Ovary (tissue), 9 donors: ENCODE data around the gene ELAC2. TPM values are rescaled to one million over a fixed set of nuclear protein-coding genes. Genes with fewer than 3 reads are reported as not detected.

Experiments
- DNase-seq, 5 donors: peaks; one replicate each; pipeline ENCODE4 v3.0.0-alpha.2; 2019 to 2020
- H3K27ac ChIP-seq, 2 donors: fragments of 200-600 bp; one replicate each; pipeline versions ENCODE4 v1.5.1 to v1.8.0; 2019 to 2022
- H3K27me3 ChIP-seq: fragments of 200-600 bp; one replicate; pipeline ENCODE4 v1.8.0; 2022
- H3K36me3 ChIP-seq: fragments of 200-600 bp; sonication (generic); one replicate; pipeline ENCODE4 v1.5.1; 2019
- H3K4me1 ChIP-seq: one replicate; pipeline ENCODE4 v1.8.1; 2013; ENCODE audit warnings: mild to moderate bottlenecking, moderate library complexity; ENCODE audit not compliant: insufficient read depth
- H3K4me3 ChIP-seq: fragments of 200-600 bp; sonication (generic); one replicate; pipeline ENCODE4 v1.5.1; 2017
- H3K9me3 ChIP-seq, 2 donors: fragments of 200-600 bp in 1 of 2; sonication (generic) in 1 of 2; one replicate each; pipeline versions ENCODE4 v1.5.1 to v1.8.1; 2013 to 2019; ENCODE audit warnings: mild to moderate bottlenecking in 1 of 2, moderate library complexity in 1 of 2
- EP300 ChIP-seq: sonication (generic); formaldehyde crosslinking; IDR thresholded peaks from one replicate; pipeline ENCODE4 v1.6.1; 2017; ENCODE audit warnings: antibody characterized with exemption
- POLR2A ChIP-seq: fragments of 450-650 bp; IDR thresholded peaks from one replicate; pipeline ENCODE4 v1.6.1; 2017; ENCODE audit warnings: antibody characterized with exemption, mild to moderate bottlenecking, moderate library complexity
- WGBS, 3 donors: extraction: QIAGEN DNeasy Blood & Tissue Kit in 1 of 3; methylation state at CpG; one replicate each; pipeline versions ENCODE4 v1.1.5 to v1.1.7; 2013 to 2017; 5-methylcytosine and 5-hydroxymethylcytosine counted together
- intact Hi-C, 4 donors: fragments of 100-400 bp; cut with DNase I; formaldehyde crosslinking; loops; one replicate each; pipeline versions ENCODE4 v1.11.0 to v1.15.1; 2022 to 2023
- polyA plus RNA-seq, 2 donors: library from polyadenylated mRNA; stranded (reverse); fragments of 200-250 nt in 1 of 2; fragments of 350-450 nt in 1 of 2; fragmentation: Illumina TruSeq in 1 of 2; extraction: RNeasy Lipid Tissue Mini Kit (QIAGEN cat#74804) in 1 of 2; gene quantifications; one replicate each; pipeline ENCODE4 v1.2.3, GENCODE V29; 2013 to 2014
- total RNA-seq, 7 donors: library from RNA; depleted of rRNA in 2 of 7; stranded (reverse); fragments of >200 nt in 2 of 7; fragmentation: NEBNext Ultra II Directional in 3 of 7; extraction: Animal tissue kit (Norgen Biotek cat#: 25700) in 3 of 7; gene quantifications; one replicate each; pipeline versions ENCODE4 v1.1.0 to v1.2.4, GENCODE V29; 2016 to 2023
- TF ChIP-seq, protein P1 (sequence below), 3 donors: fragments of 450-650 bp in 2 of 3; fragments of 200-600 bp in 1 of 3; IDR thresholded peaks; one replicate each; pipeline versions ENCODE4 v1.5.1 to v1.8.0; 2016 to 2022; ENCODE audit warnings: antibody characterized with exemption in 3 of 3, mild to moderate bottlenecking in 1 of 3
- donor health status: DM: no; HTN: no; CAD: no; lungs with moderate emphysema.
- donor health status: DM: no; HTN: no; CAD: no.
- donor health status: Bipolar disorder and iron deficiency.
- donor health status: DM: yes; HTN: yes; CAD: no.
- donor health status: DM: no; HTN: no; CAD: no.
- donor health status: DM: yes; HTN: yes; CAD: no.

ELAC2 gene
- total and polyA plus RNA-seq, 9 donors: 24.5 to 83.2 (median 38.4) TPM

DNA sequence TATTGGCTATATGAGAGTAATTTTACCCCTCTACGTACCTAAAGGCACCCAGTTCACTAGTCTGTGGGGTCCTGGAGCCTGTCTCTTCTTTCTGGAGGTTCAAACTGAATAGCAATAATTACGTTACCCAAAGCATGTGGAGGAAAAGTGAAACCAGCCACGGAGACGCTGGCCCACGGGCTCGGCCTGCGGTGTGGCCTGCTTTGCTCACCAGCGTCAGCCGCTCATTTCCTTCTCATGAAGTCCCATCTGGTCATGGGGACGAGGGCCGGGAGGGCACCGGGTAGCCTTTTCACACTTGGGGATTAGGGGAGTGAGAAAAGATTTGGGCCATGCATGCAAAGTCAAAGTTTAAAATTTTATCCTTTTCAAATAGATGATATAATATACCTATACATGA is 26.9 kb downstream of the ELAC2 start:
- H3K27ac ChIP-seq: no peak overlapping the region
- DNase-seq: no peak
- intact Hi-C loops: no loop called here
- no peak overlapping the region for H3K4me3 ChIP-seq
- H3K27me3 ChIP-seq: no peaks in the 10 kb centered on the region
- WGBS, 3 donors: 89 to 94% (median 91%) methylated on average over 12 of the region's 12 CpGs
- no peaks in the 10 kb centered on the region for H3K4me1 ChIP-seq
- no peaks in the 10 kb centered on the region for H3K36me3 ChIP-seq
- TF ChIP-seq POLR2A: no peak
- no peak for TF ChIP-seq EP300
- TF ChIP-seq, protein P1, sequence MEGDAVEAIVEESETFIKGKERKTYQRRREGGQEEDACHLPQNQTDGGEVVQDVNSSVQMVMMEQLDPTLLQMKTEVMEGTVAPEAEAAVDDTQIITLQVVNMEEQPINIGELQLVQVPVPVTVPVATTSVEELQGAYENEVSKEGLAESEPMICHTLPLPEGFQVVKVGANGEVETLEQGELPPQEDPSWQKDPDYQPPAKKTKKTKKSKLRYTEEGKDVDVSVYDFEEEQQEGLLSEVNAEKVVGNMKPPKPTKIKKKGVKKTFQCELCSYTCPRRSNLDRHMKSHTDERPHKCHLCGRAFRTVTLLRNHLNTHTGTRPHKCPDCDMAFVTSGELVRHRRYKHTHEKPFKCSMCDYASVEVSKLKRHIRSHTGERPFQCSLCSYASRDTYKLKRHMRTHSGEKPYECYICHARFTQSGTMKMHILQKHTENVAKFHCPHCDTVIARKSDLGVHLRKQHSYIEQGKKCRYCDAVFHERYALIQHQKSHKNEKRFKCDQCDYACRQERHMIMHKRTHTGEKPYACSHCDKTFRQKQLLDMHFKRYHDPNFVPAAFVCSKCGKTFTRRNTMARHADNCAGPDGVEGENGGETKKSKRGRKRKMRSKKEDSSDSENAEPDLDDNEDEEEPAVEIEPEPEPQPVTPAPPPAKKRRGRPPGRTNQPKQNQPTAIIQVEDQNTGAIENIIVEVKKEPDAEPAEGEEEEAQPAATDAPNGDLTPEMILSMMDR (IDR thresholded peaks at IDR 0.05): no peak
- no peaks in the 10 kb centered on the region for H3K9me3 ChIP-seq

DNA sequence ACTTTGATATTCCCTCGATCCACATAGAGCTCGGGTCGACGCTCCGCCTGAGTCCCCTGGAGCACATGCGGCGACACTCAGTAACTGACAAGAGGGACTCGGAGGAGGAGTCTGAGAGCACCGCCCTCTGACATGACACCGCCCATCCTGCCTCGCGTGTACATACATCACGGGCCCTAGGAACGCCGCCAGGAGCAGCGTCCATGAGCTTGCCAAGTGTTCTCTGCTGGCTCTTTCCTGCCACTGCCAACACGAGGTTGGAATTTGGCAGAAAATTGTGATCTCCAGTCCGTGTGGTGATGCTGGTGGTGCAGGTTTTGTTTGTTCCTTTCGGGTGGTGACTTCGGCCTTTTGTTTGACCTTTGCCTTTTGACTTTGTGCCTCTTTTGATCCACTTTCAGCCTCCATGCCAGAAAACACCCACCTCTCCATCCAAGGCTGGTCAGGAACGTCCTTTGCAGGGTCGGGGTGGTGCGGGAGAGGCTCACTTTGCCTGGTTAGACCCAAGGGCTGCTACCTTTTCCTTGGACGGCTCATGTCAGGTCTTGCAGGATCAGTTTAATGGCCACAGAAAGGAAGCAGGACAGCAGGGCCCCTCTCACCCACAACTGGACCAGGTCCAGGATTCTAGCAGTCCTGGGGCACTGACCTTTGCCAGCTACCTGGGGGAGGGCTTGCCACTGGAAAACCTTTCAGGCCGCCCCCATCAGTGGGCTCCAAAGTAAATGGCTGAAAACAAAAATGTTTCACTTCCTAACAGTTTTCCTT is 27.6 kb downstream of the ELAC2 start:
- intact Hi-C loops: no loop called here
- Histone ChIP-seq H3K4me3 (no peak overlapping the region), H3K27ac (no peak overlapping the region), H3K36me3 (no peaks in the 10 kb centered on the region), H3K4me1 (no peaks in the 10 kb centered on the region), H3K9me3 (no peaks in the 10 kb centered on the region), H3K27me3 (no peaks in the 10 kb centered on the region)
- TF ChIP-seq, protein P1 (IDR thresholded peaks at IDR 0.05): no peak
- TF ChIP-seq EP300: no peak
- TF ChIP-seq POLR2A: no peak
- WGBS, 3 donors: 91 to 93% (median 93%) methylated on average over 25 of the region's 25 CpGs
- DNase-seq: no peak

DNA sequence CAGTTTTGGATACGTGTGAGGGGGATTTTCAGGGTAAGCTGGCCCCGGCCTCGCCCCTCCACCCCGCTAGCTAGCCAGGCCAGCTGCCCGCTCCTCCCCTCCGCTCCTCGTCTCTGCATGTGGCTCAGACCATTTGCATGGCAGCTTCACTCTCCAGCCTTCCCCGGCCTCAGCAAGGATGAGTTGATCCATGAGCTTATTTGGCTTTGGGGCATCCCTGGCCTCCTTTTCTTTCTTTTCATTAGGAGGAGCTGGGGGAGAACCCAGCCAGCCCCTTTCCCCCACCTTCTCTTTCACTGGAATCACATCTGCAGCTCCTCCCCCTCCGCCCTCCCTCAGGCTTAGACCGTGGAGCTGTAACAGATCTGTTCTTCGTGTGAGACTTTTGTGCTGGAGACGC is 30.7 kb downstream of the ELAC2 start:
- TF ChIP-seq, protein P1 (IDR thresholded peaks at IDR 0.05): no peak
- TF ChIP-seq EP300 (no peak), POLR2A (no peak)
- no peaks in the 10 kb centered on the region for H3K36me3 ChIP-seq
- H3K27me3 ChIP-seq: no peaks in the 10 kb centered on the region
- WGBS, 3 donors: 77 to 80% (median 79%) methylated on average over 12 of the region's 12 CpGs
- no peak overlapping the region for H3K4me3 ChIP-seq
- H3K27ac ChIP-seq: no peak overlapping the region
- intact Hi-C loops: no loop called here
- no peaks in the 10 kb centered on the region for H3K9me3 ChIP-seq
- H3K4me1 ChIP-seq: no peaks in the 10 kb centered on the region
- no peak for DNase-seq

DNA sequence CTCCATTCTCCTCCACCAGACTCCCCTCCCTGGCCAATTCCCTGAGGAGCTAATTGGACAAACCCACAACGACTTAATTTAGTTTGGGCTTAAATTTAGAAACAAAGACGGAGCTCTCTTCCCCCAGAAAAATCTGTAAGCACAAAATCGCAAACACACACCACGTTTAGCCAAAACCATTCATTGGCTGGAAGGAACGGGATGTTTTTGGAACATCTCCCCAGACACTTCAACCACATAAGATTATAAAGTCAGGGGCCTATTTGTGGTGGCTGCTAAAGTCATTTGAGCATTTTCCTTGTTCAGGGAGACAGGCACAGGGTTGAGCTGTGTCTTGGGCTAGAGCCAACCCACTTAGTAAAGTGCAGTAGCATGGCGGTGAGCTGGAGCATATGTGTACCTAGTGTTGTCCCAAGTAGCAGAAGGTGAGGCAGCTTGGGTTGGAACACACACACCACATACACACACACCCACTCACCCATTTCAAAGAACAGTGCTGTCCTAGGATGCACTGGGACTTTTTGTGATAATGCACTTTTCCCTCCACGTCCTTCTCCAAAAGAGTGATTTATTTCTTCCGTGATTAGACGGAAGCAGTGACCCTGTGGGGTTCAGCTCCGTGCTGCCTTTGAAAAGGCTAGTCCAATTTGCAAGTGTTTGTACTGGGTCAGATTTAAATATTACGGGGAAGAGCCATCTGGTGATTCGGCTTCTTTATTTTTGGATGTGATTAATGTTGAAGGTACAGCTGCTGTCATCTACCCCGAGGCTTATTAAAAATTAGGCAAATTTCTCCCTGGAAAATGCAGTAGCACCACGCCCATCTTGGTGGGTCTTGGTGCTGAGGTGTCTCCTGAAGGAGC is 32.2 kb downstream of the ELAC2 start:
- Histone ChIP-seq H3K9me3 (no peaks in the 10 kb centered on the region), H3K4me1 (no peaks in the 10 kb centered on the region), H3K27ac (no peak overlapping the region), H3K27me3 (no peaks in the 10 kb centered on the region), H3K4me3 (no peak overlapping the region), H3K36me3 (no peaks in the 10 kb centered on the region)
- 23 to 29% (median 26%) methylated on average over 14 of the region's 14 CpGs for WGBS, 3 donors
- no peak for DNase-seq
- TF ChIP-seq POLR2A (no peak), EP300 (no peak)
- TF ChIP-seq, protein P1 (IDR thresholded peaks at IDR 0.05): no peak
- intact Hi-C loops: no loop called here
